ENCODE results near the gene ISG15.
"Not testable (repeated sequence)": the region's sequence is repeated elsewhere in the genome, so short reads cannot be mapped to it uniquely, and the experiment has no call there.

ISG15 gene

DNA sequence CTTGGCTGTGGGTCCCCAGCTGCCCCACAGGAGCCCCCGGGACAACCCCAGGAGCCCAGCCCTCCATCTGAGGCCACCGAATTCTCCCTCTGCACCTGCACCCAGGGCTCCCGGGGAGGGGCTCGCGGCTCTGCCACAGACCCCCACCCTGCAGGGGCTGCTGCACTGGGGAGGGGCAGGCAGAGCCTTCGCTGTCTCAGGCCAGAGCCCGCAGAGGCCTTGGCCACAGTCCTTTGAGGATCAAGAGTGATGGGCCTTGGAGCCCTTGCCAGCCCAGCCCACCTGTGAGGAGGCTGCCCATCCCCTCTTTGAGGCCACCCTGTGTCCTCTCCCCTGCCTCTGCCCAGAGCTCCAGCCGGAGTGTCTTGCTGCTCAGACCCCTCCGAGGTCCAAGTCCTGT lies 37.9 kb upstream of the ISG15 start:
- in situ Hi-C loops (cut with HindIII; ENCODE audit: low sequenced_read_pairs): no loop called here

DNA sequence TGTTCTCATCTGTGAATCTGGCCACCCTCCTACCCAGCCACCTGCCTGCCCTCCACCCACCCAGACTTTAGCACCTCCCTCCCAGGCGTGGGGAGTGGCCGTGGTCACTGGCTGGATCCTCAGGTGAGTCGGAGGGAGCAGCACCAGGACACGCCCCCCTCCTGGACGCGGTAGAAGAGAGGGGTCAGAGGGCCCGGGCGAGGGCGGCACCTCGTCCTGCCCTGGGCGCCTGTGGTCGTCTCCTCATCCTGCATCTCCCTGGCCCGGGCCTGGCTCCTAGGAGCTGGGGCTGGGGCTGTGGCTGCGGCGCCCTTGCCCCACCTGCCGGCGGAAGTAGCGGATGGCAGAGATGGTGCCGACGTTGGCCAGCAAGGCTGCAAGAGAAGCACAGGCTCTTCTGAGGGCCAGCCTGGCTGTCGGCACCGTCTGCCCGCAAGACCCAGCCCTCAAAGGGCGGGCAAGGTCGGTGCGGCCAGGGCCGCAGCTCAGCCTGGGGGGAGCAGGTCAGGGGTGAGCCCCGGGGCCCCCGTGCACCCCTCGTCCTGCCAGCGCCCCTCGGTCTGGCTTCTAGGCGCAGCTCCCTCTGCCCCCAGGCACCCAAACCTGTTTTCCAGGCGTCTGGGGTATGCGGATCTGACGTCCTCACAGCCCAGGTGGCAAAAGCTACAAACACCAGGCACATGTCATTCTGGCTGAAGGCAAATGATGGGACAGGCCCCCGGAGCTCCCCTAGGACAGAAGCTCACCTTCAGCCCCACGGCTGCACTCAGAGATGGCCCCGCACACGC lies 37.2 kb upstream of the ISG15 start:
- in situ Hi-C loops (cut with HindIII; ENCODE audit: low sequenced_read_pairs): no loop called here

DNA sequence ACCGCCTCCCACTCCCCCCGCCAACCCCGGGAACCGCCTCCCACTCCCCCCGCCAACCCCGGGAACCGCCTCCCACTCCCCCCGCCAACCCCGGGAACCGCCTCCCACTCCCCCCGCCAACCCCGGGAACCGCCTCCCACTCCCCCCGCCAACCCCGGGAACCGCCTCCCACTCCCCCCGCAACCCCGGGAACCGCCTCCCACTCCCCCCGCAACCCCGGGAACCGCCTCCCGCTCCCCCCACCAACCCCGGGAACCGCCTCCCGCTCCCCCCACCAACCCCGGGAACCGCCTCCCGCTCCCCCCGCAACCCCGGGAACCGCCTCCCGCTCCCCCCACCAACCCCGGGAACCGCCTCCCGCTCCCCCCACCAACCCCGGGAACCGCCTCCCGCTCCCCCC lies 36.5 kb upstream of the ISG15 start:
- in situ Hi-C loops (cut with HindIII; ENCODE audit: low sequenced_read_pairs): not testable (repeated sequence)

DNA sequence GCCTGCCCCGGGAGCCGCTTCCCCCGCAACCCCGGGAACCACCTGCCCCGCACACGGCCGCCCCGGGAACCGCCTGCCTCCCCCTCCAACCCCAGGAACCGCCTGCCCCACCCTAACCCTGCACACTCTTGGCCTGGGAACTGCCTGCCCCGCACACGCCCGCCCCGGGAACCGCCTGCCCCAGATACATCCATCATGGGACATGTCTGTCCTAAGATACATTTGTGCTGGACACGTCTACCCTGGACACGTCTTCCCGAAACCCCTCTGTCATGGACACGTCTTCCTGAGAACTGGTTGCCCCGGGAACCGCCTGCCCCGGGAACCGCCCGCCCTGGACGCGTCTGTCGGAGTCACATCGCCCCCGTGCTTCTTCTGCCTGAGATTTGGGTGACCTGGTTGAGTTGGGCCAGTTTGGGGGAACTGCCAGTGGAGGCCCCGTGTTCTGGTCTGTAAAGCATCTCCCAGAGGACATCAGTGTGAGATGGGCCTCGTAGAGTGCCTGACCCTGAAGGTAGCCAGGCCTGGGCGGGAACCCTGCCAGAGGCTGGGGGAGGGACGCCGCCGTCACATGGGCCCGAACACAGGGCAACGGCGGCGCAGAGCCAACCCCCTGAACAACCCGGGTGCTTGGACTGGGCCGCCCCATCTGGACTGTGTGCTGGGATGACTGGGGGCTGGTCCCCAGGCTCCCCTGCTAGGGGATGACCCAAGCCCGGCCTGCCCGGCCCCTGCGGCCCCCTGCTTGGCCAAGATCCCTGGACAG lies 35.0 kb upstream of the ISG15 start:
- in situ Hi-C loops (cut with HindIII; ENCODE audit: low sequenced_read_pairs): no loop called here

DNA sequence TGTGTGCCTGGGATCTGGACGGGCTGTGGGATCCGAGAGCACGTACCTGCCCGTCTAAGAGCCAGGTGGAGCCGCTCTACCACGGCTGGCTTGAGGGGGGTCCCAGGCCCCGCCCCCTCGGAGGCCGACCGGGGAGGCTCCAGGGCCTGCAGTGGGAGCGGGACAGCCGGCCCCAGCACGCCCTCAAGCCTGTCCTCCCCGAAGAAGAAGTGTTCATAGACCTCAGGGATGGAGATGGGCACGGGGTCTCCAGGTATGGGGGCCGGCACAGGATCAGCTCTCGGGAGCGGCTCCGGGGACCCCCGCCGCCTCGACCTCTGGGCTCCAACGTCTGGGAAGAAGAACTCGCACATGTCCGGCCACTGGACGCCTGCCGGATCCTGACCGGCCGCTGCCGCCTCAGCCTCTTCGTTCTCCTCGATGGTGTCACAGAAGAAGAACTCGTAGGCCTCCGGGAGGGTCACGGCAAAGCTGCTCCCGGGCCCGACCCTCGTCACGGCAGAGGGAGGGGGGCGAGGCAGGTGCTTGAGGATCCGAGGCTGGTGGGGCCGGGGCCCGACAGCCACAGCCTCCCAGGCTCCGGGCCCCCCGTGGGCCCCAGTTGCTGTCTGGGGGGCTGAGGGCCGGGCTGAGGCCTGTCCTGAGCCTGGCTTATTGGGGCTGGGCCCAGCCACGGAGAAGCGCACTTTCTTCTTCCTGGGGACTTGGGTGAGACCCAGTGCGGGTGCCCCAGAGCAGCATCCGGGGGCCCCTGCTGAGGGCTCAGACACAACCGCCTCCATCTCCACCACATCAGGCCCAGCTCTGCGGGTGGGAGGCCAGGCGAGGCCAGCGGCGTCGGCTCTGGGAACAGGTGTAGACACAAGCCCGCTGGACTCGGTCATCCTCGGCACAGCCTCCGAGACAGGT lies 34.2 kb upstream of the ISG15 start:
- in situ Hi-C loops (cut with HindIII; ENCODE audit: low sequenced_read_pairs): no loop called here

DNA sequence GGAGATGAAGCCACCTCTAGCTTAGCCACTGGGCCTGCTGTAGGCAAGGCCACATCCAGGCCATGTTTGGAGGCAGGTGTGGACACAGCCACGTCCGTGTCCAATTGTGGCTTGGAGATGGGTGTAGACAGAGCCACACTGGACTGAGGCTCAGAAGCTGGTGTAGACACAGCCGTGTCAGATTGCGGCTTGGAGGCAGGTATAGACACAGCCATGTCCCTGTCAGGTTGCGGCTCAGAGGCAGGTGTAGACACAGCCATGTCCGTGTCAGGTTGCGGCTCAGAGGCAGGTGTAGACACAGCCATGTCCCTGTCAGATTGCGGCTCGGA lies 33.6 kb upstream of the ISG15 start:
- in situ Hi-C loops (cut with HindIII; ENCODE audit: low sequenced_read_pairs): no loop called here

DNA sequence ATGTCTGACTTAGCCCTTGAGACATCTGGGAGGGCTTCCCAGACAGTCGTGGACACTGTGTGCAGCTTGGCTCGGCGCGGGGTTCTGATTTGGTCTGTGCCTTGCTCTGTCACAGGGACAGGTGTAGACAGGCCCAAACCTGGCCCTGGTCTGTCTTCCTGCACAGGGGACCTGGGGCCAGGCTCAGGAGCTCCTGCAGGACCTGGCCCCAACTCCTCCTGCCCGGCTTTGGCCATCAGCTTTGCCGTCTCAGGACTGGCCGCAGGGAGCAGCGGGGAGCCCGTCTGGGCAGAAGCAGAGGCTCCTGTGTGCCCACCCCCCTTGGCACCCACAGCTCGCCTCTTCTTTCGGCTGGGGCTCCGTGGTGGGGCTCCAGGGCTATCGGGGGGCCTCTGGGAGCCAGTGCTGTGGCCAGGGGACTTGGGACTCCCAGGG lies 33.1 kb upstream of the ISG15 start:
- in situ Hi-C loops (cut with HindIII; ENCODE audit: low sequenced_read_pairs): no loop called here

GRCh38 chr1:980602-981395 lies 32.5 kb upstream of the ISG15 start:
- in situ Hi-C loops (cut with HindIII; ENCODE audit: low sequenced_read_pairs): no loop called here

DNA sequence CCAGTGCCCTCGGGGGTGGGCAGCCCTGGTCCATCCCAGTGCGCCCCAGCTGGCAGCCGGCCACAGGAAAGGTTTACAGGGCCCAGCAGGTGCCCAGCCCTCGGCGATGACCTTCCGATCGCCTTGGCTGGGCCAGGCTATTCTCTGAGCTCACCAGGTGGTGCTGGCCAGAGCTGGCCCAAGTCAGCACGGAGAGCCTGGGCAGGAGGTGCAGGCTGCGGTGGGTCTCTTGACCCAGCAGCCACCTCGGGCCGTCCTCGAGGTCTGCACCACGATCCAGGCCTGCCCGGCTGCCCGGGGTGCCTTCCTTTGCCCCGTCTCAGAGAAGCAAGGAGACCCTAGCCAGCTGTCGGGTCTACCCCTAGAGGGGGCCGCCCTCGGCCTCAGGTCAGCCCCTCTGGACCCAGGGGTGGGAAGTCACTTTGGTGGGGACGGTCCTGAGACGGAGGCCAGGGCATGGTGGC lies 31.8 kb upstream of the ISG15 start:
- in situ Hi-C loops (cut with HindIII; ENCODE audit: low sequenced_read_pairs): no loop called here

GRCh38 chr1:981955-982558 lies 31.2 kb upstream of the ISG15 start, which contains the start of gene PERM1:
Gene PERM1, minus strand, starts transcription at chr1:982093. Its CDS starts 1,064 bp downstream, at chr1:981029.
- in situ Hi-C loops (cut with HindIII; ENCODE audit: low sequenced_read_pairs): no loop called here

- in situ Hi-C loops (cut with HindIII; ENCODE audit: low sequenced_read_pairs): no loop called here
These were observed 30.4 kb upstream of the ISG15 start for GRCh38 chr1:982765-983436.

DNA sequence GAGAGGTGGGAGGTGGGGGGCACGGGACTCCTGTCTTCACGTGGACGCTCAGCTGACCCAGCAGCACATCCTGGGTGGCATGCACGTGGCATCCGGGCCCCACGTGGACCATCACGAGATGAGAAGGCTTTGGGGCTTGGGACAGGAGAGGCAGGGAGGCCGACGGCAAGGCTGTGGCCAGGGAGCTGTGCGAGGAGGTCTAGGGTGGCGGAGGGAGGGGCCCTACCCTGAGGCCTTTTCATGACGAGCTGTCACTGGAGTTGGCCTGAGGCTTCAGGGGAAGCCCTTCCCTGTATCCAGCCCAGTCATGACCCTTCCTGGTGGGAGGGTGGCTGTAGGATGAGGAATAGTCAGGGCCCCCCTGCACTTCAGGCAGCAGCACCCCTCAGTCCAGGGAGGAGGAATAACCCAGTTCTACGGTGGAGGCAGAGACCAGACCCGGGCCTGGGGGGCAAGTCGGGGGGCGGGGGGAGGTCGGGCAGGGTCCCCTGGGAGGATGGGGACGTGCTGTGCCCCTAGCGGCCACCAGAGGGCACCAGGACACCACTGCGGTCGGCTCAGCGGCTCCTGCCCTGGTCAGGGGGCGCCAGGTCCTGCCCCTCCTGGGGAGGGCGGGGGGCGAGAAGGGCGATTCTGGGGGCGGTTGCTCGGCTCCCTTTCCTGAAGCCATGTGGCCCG lies 29.4 kb upstream of the ISG15 start:
- in situ Hi-C loops (cut with HindIII; ENCODE audit: low sequenced_read_pairs): no loop called here

- in situ Hi-C loops (cut with HindIII; ENCODE audit: low sequenced_read_pairs): no loop called here
These were observed 28.9 kb upstream of the ISG15 start for GRCh38 chr1:984476-984814.

DNA sequence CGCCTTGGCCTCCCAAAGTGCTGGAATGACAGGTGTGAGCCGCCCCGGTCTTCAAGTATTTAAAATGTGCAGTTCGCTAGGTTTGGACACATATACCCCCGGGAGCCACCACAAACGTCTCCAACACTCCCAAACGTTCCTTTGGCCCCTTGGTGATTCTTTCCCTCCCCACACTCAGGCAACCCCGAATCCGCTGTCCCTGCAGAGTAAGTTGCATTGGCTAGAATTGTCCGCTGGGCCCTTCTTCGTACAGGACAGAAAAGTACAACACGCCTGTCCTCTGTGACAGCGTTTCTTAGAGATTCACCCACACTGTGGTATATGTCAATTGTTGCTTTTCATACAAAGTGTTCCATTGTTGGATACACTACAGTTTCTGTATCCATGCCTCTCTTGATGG lies 28.2 kb upstream of the ISG15 start:
- in situ Hi-C loops (cut with HindIII; ENCODE audit: low sequenced_read_pairs): no loop called here

- in situ Hi-C loops (cut with HindIII; ENCODE audit: low sequenced_read_pairs): not testable (repeated sequence)
These were observed 25.2 kb upstream of the ISG15 start for GRCh38 chr1:988061-988460.

DNA sequence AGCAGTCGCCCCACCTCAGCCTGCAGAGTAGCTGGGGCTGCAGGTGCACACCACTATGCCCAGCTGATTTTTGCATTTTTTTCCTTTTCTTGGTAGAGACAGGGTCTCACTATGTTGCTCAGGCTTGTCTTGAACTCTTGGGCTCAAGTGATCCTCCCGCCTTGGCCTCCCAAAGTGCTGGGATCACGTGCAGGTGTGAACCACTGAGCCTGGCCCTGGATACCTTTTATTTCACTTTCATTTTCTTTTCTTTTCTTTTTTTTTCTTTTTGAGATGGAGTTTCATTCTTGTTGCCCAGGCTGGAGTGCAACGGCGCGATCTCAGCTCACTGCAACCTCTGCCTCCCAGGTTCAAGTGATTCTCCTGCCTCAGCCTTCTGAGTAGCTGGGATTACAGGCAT lies 22.0 kb upstream of the ISG15 start:
- in situ Hi-C loops (cut with HindIII; ENCODE audit: low sequenced_read_pairs): not testable (repeated sequence)

GRCh38 chr1:991895-992294 lies 21.4 kb upstream of the ISG15 start:
- in situ Hi-C loops (cut with HindIII; ENCODE audit: low sequenced_read_pairs): no loop called here

- in situ Hi-C loops (cut with HindIII; ENCODE audit: low sequenced_read_pairs): no loop called here
These were observed 20.9 kb upstream of the ISG15 start for GRCh38 chr1:992362-992761.

DNA sequence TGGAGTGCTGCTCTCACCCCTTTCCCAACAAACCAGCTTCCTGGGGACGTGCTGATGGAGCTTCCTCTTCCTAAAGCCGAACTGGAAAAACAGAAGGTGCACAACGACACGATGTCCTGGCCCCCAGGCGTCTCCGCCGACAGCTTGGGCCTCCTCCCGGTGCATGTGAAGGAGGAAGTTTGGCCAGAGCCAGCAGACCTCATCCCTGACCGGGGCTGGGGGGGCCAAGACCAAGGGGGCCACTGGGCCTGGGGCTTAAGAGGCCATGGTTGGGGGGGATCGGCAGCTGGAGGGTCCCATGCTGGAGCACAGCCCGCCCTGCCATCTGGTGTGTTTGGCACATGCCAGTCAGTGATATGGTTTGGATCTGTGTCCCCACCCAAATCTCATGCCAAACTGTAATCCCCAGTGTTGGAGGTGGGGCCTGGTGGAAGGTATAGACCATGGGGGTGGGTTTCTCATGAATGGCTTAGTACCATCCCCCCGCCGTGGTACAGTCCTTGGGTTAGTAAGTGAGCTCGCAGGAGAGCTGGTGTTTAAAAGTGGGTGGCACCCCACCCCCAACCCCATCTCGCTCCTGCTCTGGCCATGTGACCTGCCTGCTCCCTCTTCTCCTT lies 19.8 kb upstream of the ISG15 start:
- in situ Hi-C loops (cut with HindIII; ENCODE audit: low sequenced_read_pairs): no loop called here
